Astrocyte (in vitro differentiated cells and primary cell): ENCODE measurements around the gene RALGPS1. TPM values are rescaled to one million over a fixed set of nuclear protein-coding genes. Genes with fewer than 3 reads are reported as not detected.

Experiments
- DNase-seq: peaks from one replicate; pipeline ENCODE4 v3.0.0-alpha.2; 2010; ENCODE audit warnings: low read depth
- FAIRE-seq: peaks from 2 replicates; lab custom pipeline; 2011; peaks lifted over from hg19 to GRCh38; lab: Jason Lieb, UNC
- H2AFZ ChIP-seq: 2 replicates; pipeline ENCODE4 v1.6.0; 2012; ENCODE audit warnings: low read depth, low read length, inconsistent platforms
- H3K27ac ChIP-seq: 2 replicates; pipeline ENCODE4 v1.5.1; 2011; ENCODE audit warnings: low read depth, low read length, inconsistent platforms
- H3K27me3 ChIP-seq: 2 replicates; pipeline ENCODE4 v1.6.0; 2011; ENCODE audit warnings: low read length, inconsistent platforms; ENCODE audit not compliant: insufficient read depth
- H3K36me3 ChIP-seq: 2 replicates; pipeline ENCODE4 v1.5.1; 2011; ENCODE audit warnings: low read length, inconsistent platforms; ENCODE audit not compliant: insufficient read depth
- H3K4me1 ChIP-seq: 2 replicates; pipeline ENCODE4 v1.5.1; 2011; ENCODE audit warnings: low read length, inconsistent platforms; ENCODE audit not compliant: insufficient read depth
- H3K4me2 ChIP-seq: 2 replicates; pipeline ENCODE4 v1.6.0; 2012; ENCODE audit warnings: low read length, inconsistent platforms
- H3K4me3 ChIP-seq: 2 replicates; pipeline ENCODE4 v1.5.1; 2011; ENCODE audit warnings: low read depth, mild to moderate bottlenecking, low read length, inconsistent platforms; ENCODE audit not compliant: insufficient read depth
- H3K79me2 ChIP-seq: 2 replicates; pipeline ENCODE4 v1.6.0; 2012; ENCODE audit warnings: mild to moderate bottlenecking, low read length, inconsistent platforms; ENCODE audit not compliant: insufficient read depth
- H3K9ac ChIP-seq: 2 replicates; pipeline ENCODE4 v1.6.0; 2012; ENCODE audit warnings: mild to moderate bottlenecking, low read length, inconsistent platforms
- H3K9me3 ChIP-seq: 2 replicates; pipeline ENCODE4 v1.5.1; 2012; ENCODE audit warnings: low read depth, mild to moderate bottlenecking, low read length, inconsistent platforms; ENCODE audit not compliant: insufficient read depth
- H4K20me1 ChIP-seq: 2 replicates; pipeline ENCODE4 v1.6.0; 2012; ENCODE audit warnings: low read length, inconsistent platforms; ENCODE audit not compliant: insufficient read depth
- H3K27ac Mint-ChIP-seq: one replicate; pipeline ENCODE4 v1.8.0; 2021; ENCODE audit warnings: mild to moderate bottlenecking, mixed read lengths; ENCODE audit not compliant: unreplicated experiment
- H3K27me3 Mint-ChIP-seq: one replicate; pipeline ENCODE4 v1.8.0; 2021; ENCODE audit warnings: low read depth, mixed read lengths; ENCODE audit not compliant: unreplicated experiment
- H3K36me3 Mint-ChIP-seq: one replicate; pipeline ENCODE4 v1.8.0; 2021; ENCODE audit warnings: low read depth, mixed read lengths; ENCODE audit not compliant: unreplicated experiment
- H3K4me1 Mint-ChIP-seq: one replicate; pipeline ENCODE4 v1.8.0; 2021; ENCODE audit warnings: low read depth, mixed read lengths; ENCODE audit not compliant: unreplicated experiment
- H3K4me3 Mint-ChIP-seq: one replicate; pipeline ENCODE4 v1.8.0; 2021; ENCODE audit warnings: mild to moderate bottlenecking, moderate library complexity, mixed read lengths; ENCODE audit not compliant: unreplicated experiment
- H3K9me3 Mint-ChIP-seq: one replicate; pipeline ENCODE4 v1.8.0; 2021; ENCODE audit warnings: mild to moderate bottlenecking, mixed read lengths; ENCODE audit not compliant: unreplicated experiment
- EZH2 ChIP-seq: IDR thresholded peaks from 2 replicates; pipeline ENCODE4 v1.6.1; 2012; ENCODE audit warnings: mild to moderate bottlenecking, low read length, inconsistent platforms; ENCODE audit not compliant: insufficient read depth
- total RNA-seq: library from RNA; stranded (reverse); gene quantifications from 2 replicates; pipeline ENCODE4 v1.2.1, GENCODE V29; 2021
- TF ChIP-seq, protein P1 (sequence below): IDR thresholded peaks from 2 replicates; pipeline ENCODE4 v1.5.1; 2011; ENCODE audit warnings: low read depth, mild to moderate bottlenecking, inconsistent platforms, low read length, moderate library complexity; ENCODE audit not compliant: insufficient read depth

Gene RALGPS1
- total RNA-seq, 1 donor from 2014 or later: 2.8 TPM

DNA sequence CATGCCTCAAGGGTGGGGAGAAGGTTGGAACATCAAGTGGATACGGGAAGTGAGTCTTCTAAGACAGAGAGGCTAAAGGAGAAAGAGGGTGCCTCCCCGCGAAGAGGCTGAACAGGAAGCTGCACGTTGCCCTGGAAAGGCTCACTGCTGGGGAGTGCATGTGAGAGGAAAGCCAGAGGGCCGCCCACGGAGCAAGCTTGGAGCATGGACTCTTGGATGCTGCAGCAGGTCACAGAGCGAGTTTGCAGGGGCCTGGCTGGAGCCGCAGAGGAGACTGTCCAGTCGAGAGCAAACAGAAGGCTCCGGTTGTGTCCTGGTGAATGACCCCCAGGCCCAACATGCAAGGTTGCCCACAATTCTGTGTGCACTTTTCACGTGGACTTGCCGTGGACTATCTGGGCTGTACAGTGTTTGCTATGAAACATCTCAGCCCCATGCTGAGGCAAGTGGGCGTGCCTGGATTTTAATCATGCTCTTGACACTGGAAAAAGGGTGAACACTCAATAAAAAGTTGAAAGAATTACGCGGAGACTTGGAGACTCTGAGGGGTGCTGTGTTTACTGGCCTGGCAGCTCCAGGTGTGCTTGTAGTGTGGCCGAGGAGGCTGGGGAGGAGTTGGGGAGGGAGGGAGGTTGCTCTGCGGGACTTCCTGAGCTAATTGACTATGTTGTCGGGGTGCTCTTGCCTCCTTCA lies 295.5 kb downstream of the RALGPS1 start:
- H3K4me2 ChIP-seq: no peak overlapping the region
- TF ChIP-seq, protein P1, sequence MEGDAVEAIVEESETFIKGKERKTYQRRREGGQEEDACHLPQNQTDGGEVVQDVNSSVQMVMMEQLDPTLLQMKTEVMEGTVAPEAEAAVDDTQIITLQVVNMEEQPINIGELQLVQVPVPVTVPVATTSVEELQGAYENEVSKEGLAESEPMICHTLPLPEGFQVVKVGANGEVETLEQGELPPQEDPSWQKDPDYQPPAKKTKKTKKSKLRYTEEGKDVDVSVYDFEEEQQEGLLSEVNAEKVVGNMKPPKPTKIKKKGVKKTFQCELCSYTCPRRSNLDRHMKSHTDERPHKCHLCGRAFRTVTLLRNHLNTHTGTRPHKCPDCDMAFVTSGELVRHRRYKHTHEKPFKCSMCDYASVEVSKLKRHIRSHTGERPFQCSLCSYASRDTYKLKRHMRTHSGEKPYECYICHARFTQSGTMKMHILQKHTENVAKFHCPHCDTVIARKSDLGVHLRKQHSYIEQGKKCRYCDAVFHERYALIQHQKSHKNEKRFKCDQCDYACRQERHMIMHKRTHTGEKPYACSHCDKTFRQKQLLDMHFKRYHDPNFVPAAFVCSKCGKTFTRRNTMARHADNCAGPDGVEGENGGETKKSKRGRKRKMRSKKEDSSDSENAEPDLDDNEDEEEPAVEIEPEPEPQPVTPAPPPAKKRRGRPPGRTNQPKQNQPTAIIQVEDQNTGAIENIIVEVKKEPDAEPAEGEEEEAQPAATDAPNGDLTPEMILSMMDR: no peak
- no peak for TF ChIP-seq EZH2
- FAIRE-seq: no peak

DNA sequence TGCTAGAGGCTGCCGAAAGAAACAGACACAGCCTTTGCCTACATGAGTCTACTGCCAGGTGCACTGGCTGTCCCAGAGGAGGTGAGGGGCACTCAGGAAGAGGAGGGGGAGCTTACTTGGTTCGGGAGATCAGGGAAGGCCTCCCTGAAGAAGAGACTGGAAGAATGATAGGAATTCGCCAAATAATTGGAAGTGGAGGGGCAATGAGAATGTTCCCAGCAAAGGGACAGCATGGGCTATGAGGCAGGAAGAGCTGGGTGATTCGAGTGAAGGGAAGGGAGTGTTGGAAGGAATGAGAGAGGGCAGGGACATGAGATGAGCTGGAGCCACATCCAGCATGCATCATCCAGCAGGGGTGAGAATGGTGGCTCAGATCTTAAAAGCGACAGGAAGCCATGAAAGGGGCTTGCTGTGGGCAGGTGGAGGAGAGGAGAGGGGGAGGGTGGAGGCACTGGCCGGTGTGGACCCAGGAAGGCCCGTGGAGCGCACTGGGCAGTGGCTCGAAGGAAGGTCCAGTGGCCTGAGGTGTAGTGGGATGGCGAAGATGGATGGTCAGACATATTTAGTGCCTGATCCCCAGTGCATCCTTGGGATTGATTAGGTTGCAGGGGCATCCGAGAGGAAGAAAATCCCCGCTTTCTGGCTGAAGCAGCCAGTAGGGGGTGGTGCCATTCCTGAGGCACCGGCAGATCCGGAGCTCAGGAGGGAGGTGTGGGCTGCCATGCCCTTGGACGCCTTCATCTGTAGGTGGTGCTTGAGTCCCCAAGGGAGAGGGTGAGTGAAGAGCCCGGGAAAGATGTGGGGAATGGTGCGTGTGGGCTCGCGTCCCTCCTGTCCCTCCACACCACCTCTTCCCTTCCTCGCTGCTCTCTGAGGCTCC lies 296.5 kb downstream of the RALGPS1 start:
- Histone ChIP-seq H3K4me3 (no peak overlapping the region), H3K9me3 (no peaks in the 10 kb centered on the region), H3K4me2 (no peak overlapping the region), H3K27me3 (peaks cover 18% of the 10 kb centered on the region), H3K27ac (no peak overlapping the region), H4K20me1 (no peaks in the 10 kb centered on the region), H3K36me3 (no peaks in the 10 kb centered on the region), H2AFZ (no peak overlapping the region), H3K4me1 (no peaks in the 10 kb centered on the region), H3K9ac (no peak overlapping the region), H3K79me2 (no peaks in the 10 kb centered on the region)
- Mint-ChIP-seq H3K4me3 (no peak overlapping the region), H3K27me3 (peaks cover 21% of the 10 kb centered on the region), H3K36me3 (peaks cover 4% of the 10 kb centered on the region), H3K27ac (no peak overlapping the region), H3K4me1 (peaks cover 13% of the 10 kb centered on the region), H3K9me3 (peaks cover 2% of the 10 kb centered on the region)
- FAIRE-seq (no peak), DNase-seq (no peak)
- TF ChIP-seq, protein P1: no peak
- no peak for TF ChIP-seq EZH2

More for the DNA sequence above, 295.5 kb downstream of the RALGPS1 start:
- no peaks in the 10 kb centered on the region for H3K36me3 ChIP-seq
- H2AFZ ChIP-seq: no peak overlapping the region
- H3K79me2 ChIP-seq: no peaks in the 10 kb centered on the region
- H3K27me3 ChIP-seq: peaks cover 17% of the 10 kb centered on the region
- DNase-seq: no peak
- Mint-ChIP-seq H3K9me3 (peaks cover 2% of the 10 kb centered on the region), H3K27me3 (peaks cover 25% of the 10 kb centered on the region), H3K4me1 (peaks cover 13% of the 10 kb centered on the region), H3K27ac (no peak overlapping the region), H3K4me3 (no peak overlapping the region), H3K36me3 (peaks cover 4% of the 10 kb centered on the region)
- no peak overlapping the region for H3K4me3 ChIP-seq
- H3K9ac ChIP-seq: no peak overlapping the region
- no peaks in the 10 kb centered on the region for H4K20me1 ChIP-seq
- no peak overlapping the region for H3K27ac ChIP-seq
- no peaks in the 10 kb centered on the region for H3K9me3 ChIP-seq
- H3K4me1 ChIP-seq: no peaks in the 10 kb centered on the region
